Choroid plexus epithelial cell (primary cell): Measurements from ENCODE around the gene SLC7A1.

ENCODE experiments used
- DNase-seq: peaks from one replicate; pipeline ENCODE4 v3.0.0-alpha.2; 2010; ENCODE audit warnings: low read depth
- H3K4me3 ChIP-seq: 2 replicates; pipeline ENCODE4 v1.5.1; 2011; ENCODE audit warnings: low read depth, mild to moderate bottlenecking, control low read depth, low read length, moderate library complexity
- CTCF ChIP-seq: conservative IDR thresholded peaks from 2 replicates; pipeline ENCODE4 v1.5.1; 2011; ENCODE audit warnings: low read depth, mild to moderate bottlenecking, control low read depth, inconsistent platforms, low read length, moderate library complexity

Gene SLC7A1

GRCh38 chr13:29496241-29496712, 99.2 kb downstream of the SLC7A1 start:
- H3K4me3 ChIP-seq = no peak overlapping the region
- TF ChIP-seq CTCF = no peak
- DNase-seq = no peak

- TF ChIP-seq CTCF = no peak
- no peak overlapping the region for H3K4me3 ChIP-seq
- DNase-seq = no peak
Observed at GRCh38 chr13:29494520-29494919, 101.0 kb downstream of the SLC7A1 start.

DNA sequence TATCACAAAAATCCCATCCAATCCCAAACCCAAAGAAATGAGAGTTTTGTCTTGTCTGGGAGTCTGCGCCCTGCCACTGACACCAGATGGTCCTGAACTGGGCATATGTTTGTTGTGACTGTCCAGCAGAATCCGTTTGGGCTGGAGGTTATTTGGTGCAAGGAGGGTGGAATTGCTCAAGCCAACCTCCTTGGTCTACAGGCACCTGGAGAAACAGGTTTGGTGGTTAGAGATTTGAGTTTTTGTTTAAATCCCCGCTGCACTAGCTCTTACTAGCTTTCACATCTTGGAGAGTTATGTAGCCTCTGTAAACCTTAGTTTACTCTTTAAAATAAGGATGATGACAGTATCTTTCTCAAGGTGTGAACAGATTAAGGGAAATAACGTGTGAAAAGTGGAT, 101.7 kb downstream of the SLC7A1 start:
- no peak overlapping the region for H3K4me3 ChIP-seq
- TF ChIP-seq CTCF = no peak
- DNase-seq = no peak

DNA sequence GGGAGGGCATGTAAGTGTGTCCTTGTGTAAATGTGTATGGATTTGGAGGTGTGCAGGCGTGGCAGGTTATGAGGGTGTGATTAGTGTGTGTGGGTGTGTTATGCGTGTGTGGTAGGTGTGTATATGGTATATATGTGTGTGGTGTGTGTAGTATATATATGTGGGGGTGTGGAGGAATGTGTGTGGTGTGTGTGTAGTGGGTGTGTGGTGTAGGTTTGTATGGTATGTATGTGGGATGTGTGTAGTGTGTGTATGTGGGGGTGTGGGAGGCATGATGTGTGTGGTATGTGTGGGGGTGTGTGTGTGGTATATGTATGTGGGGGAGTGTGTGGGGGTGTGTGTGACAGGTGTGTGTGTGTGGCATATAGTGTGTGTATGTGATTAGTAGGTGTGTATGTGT, 104.2 kb downstream of the SLC7A1 start:
- DNase-seq = no peak
- H3K4me3 ChIP-seq = no peak overlapping the region
- TF ChIP-seq CTCF = no peak

- DNase-seq = no peak
- TF ChIP-seq CTCF = no peak
- H3K4me3 ChIP-seq = no peak overlapping the region
Observed at GRCh38 chr13:29490561-29490885, 105.0 kb downstream of the SLC7A1 start.

DNA sequence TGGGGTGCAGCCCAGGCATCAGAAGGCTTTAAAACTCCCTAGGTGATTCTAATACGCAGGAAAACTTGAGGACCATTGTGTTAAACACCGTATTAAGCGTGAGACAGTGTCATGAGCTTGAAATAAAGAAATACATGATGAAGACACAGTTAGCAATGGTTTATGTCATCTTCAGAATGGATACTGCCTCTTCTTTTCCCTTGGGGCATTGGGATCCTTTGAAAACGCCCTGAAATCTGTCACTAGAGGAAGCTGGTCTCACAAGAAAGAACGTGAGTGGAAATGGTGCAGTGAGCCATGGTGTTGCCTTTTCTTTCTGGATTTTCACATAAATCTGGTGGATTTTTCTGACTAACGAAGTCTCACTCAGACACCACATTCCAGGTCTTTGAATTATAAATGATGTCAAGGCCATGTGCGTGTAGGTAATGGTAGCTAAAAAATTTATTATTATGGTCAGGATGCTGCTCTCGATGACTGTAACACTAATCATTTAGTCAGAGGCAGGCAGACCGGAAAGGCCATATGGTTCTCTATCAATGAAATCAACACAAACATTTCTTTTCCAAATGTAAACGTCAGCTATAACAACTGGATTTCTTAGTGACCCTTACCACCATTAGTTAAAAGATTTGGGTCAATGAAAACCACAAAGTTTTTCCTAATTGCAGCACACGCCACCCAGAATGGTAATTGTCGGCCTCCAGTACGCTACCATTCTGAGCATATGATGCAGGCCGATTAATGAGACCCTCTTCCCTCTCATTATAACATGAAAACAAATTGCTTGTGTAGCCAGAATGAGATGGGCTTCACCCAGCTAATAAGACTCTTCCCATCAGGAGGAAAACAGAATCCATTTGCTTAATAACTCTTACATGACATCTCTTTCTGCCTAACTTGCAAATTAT, 105.6 kb downstream of the SLC7A1 start:
- DNase-seq = no peak
- H3K4me3 ChIP-seq = no peak overlapping the region
- no peak for TF ChIP-seq CTCF
